GM12874 (cell line): ENCODE measurements around the gene ANKEF1.

Experiments used
- TF ChIP-seq, protein P1 (sequence below): IDR thresholded peaks from 2 replicates; pipeline ENCODE4 v1.5.1; 2011; ENCODE audit warnings: low read depth, mild to moderate bottlenecking, control low read depth, low read length, moderate library complexity; ENCODE audit not compliant: insufficient read depth

ANKEF1 gene

DNA sequence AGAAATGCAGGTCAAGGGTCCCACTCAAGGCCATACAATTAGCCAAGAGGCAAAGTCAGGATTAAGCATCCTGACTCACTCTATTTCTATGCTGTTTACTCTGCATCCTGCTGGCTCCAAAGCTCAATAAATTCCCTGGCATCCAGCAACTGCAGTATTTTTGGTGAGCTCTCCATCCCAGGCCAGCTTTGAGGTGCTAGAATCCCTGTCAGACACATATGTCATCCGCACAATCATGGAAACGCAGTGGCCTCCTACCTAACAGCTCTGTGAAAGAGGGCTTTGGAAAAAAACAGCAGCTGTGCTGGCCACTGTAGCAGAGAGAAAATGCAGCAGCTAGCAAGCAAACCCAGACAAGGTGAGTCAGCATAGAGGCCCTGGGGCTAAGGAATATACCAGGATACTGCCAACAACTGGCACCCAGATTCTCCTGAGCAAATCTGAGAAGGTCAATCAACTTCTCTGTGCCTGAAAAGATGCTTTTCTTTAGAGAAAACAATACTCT is 58.4 kb downstream of the ANKEF1 start:
- TF ChIP-seq, protein P1, sequence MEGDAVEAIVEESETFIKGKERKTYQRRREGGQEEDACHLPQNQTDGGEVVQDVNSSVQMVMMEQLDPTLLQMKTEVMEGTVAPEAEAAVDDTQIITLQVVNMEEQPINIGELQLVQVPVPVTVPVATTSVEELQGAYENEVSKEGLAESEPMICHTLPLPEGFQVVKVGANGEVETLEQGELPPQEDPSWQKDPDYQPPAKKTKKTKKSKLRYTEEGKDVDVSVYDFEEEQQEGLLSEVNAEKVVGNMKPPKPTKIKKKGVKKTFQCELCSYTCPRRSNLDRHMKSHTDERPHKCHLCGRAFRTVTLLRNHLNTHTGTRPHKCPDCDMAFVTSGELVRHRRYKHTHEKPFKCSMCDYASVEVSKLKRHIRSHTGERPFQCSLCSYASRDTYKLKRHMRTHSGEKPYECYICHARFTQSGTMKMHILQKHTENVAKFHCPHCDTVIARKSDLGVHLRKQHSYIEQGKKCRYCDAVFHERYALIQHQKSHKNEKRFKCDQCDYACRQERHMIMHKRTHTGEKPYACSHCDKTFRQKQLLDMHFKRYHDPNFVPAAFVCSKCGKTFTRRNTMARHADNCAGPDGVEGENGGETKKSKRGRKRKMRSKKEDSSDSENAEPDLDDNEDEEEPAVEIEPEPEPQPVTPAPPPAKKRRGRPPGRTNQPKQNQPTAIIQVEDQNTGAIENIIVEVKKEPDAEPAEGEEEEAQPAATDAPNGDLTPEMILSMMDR, result no peak

GRCh38 chr20:10094566-10095173 is 59.9 kb downstream of the ANKEF1 start:
- TF ChIP-seq, protein P1, result no peak

- TF ChIP-seq, protein P1, result no peak
Observed at GRCh38 chr20:10096790-10097189, 62.0 kb downstream of the ANKEF1 start.

GRCh38 chr20:10105046-10105445 is 70.3 kb downstream of the ANKEF1 start:
- TF ChIP-seq, protein P1, result no peak
